Nephron progenitor cell (in vitro differentiated cells): Measurements from ENCODE around the gene NPB.

ENCODE experiments used
- DNase-seq: peaks from one replicate; pipeline ENCODE4 v3.0.0; 2021
- H3K27ac Mint-ChIP-seq: 2 replicates; pipeline ENCODE4 v1.8.0; 2021; ENCODE audit warnings: mild to moderate bottlenecking, moderate library complexity, mixed read lengths
- H3K27me3 Mint-ChIP-seq: 2 replicates; pipeline ENCODE4 v1.8.0; 2021; ENCODE audit warnings: mild to moderate bottlenecking, low read depth, mixed read lengths; ENCODE audit not compliant: poor library complexity
- H3K36me3 Mint-ChIP-seq: 2 replicates; pipeline ENCODE4 v1.8.0; 2021; ENCODE audit warnings: low read depth, mixed read lengths
- H3K4me1 Mint-ChIP-seq: 2 replicates; pipeline ENCODE4 v1.8.0; 2021; ENCODE audit warnings: mixed read lengths
- H3K4me3 Mint-ChIP-seq: 2 replicates; pipeline ENCODE4 v1.8.0; 2021; ENCODE audit warnings: mild to moderate bottlenecking, moderate library complexity, mixed read lengths
- H3K9me3 Mint-ChIP-seq: 2 replicates; pipeline ENCODE4 v1.8.0; 2021; ENCODE audit warnings: mild to moderate bottlenecking, moderate library complexity, mixed read lengths
- TF ChIP-seq, protein P1 (sequence below): fragments of 200-600 bp; sonication (generic); IDR thresholded peaks from 2 replicates; pipeline ENCODE4 v1.5.0; 2021; ENCODE audit warnings: antibody characterized with exemption

Gene NPB

DNA sequence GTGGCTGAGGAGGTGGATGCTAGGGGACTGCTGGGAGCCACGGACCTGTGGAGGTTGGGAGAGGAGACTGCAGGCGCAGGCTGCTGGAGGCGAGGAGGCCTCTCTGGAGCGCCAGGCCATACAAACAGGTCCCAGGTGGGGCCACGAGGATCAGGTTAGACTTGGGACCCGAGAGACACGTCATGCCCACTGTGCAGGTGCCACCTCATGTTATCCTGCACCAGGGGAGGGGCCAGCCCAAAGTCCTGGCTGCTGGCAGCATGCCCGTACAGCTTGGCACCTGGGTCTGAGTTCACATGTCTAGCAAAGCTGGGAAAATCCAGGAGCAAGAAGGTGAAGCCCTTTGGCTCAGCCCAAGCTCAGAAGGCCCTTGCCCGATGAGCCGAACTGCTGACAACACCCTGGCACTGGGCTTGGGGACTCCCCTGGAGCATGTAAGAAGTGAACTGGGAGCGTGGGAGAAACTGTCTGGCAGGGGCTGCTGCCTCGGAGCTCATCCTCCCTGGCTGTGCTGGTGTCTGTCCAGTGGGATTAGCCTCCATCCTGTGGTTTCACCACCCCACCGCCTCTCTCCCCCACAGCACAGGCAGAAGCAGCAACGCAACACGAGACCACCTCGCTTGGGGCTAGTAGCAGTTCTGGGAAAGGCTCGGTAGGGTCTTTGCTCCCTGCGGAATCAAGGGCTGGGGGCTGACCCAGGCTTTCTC is 36.2 kb upstream of the NPB start:
- H3K4me3 Mint-ChIP-seq, result no peak overlapping the region
- H3K4me1 Mint-ChIP-seq, result peaks cover 67% of the 10 kb centered on the region
- no peaks in the 10 kb centered on the region for H3K27me3 Mint-ChIP-seq
- H3K27ac Mint-ChIP-seq, result peak overlapping the region; percentile 74
- TF ChIP-seq, protein P1, sequence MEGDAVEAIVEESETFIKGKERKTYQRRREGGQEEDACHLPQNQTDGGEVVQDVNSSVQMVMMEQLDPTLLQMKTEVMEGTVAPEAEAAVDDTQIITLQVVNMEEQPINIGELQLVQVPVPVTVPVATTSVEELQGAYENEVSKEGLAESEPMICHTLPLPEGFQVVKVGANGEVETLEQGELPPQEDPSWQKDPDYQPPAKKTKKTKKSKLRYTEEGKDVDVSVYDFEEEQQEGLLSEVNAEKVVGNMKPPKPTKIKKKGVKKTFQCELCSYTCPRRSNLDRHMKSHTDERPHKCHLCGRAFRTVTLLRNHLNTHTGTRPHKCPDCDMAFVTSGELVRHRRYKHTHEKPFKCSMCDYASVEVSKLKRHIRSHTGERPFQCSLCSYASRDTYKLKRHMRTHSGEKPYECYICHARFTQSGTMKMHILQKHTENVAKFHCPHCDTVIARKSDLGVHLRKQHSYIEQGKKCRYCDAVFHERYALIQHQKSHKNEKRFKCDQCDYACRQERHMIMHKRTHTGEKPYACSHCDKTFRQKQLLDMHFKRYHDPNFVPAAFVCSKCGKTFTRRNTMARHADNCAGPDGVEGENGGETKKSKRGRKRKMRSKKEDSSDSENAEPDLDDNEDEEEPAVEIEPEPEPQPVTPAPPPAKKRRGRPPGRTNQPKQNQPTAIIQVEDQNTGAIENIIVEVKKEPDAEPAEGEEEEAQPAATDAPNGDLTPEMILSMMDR, result no peak
- peaks cover 12% of the 10 kb centered on the region for H3K36me3 Mint-ChIP-seq
- DNase-seq, result no peak
- no peaks in the 10 kb centered on the region for H3K9me3 Mint-ChIP-seq

- no peaks in the 10 kb centered on the region for H3K9me3 Mint-ChIP-seq
- no peak overlapping the region for H3K4me3 Mint-ChIP-seq
- DNase-seq, result no peak
- peaks cover 12% of the 10 kb centered on the region for H3K36me3 Mint-ChIP-seq
- TF ChIP-seq, protein P1, result no peak
- H3K4me1 Mint-ChIP-seq, result peaks cover 64% of the 10 kb centered on the region
- H3K27ac Mint-ChIP-seq, result peak overlapping the region; percentile 91
- H3K27me3 Mint-ChIP-seq, result no peaks in the 10 kb centered on the region
Measured at GRCh38 chr17:81866440-81867169, 35.4 kb upstream of the NPB start.

GRCh38 chr17:81867170-81867990 is 34.7 kb upstream of the NPB start:
- Mint-ChIP-seq H3K9me3 (no peaks in the 10 kb centered on the region), H3K27ac (peak overlapping the region; percentile 91), H3K4me3 (peak overlapping the region; percentile 23), H3K36me3 (peaks cover 12% of the 10 kb centered on the region), H3K4me1 (peaks cover 65% of the 10 kb centered on the region), H3K27me3 (no peaks in the 10 kb centered on the region)
- DNase-seq, result no peak
- TF ChIP-seq, protein P1, result no peak

DNA sequence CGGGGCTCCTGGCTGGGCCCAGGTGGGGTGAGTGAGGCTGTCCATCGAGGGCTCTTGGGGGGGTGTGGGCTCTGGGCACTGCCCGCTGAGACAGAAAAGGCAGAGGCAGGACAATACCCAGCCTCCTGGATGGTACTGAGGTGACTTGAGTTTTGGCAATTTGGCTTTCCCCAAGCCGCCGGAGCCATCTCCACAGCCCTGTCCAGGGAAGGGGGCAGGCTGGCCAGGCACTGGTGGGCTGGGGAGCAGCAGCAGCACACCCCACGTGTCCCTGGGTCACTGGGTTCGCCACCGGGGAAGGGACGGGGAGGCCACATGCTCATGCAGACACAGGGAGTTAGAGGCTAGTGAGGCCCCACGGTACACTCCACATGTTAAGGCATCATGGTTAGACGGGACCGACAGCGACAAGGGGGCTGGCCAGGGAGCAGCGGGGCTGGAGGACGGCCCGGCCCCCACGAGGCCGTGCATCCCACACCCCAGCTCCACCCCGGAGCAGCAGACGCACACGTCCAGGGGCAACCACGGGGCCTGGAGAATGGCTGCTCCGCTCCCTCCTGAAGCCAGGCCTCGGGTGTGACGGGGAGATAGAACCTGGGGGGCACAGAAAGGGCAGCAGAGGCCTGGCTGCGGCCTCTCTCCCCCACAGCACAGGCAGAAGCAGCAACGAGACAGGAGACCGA is 33.9 kb upstream of the NPB start:
- TF ChIP-seq, protein P1, result no peak
- H3K4me3 Mint-ChIP-seq, result no peak overlapping the region
- no peak for DNase-seq
- H3K4me1 Mint-ChIP-seq, result peaks cover 66% of the 10 kb centered on the region
- H3K27me3 Mint-ChIP-seq, result no peaks in the 10 kb centered on the region
- H3K27ac Mint-ChIP-seq, result no peak overlapping the region
- H3K36me3 Mint-ChIP-seq, result peaks cover 6% of the 10 kb centered on the region
- no peaks in the 10 kb centered on the region for H3K9me3 Mint-ChIP-seq

DNA sequence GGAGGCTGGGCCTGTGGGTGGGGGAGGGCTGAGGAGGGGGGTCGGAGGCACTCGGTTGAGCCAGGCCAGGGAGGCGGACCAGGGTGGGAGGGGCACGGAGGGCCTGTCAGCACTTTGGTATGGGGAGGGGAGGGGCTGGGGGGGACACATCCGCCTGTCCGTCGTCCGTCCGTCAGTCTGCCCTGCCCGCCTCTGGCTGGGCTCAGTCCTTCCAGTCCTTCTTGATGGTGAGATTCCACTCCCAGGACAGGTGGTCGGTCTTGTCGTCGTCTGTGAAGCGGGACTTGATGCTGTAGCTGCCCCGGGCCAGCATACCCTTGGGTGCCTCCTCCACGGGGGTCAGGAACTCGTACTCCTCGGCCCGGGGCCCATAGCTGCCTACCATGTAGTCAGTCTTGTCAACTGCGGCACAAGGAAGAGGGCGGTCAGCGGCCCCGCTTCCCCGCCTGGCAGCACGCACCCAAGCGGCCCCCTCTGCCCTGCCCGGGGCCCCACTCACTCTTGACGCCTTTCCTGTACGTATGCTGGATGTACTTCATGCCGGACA is 33.3 kb upstream of the NPB start:
- DNase-seq, result no peak
- Mint-ChIP-seq H3K4me1 (peaks cover 62% of the 10 kb centered on the region), H3K9me3 (no peaks in the 10 kb centered on the region), H3K4me3 (peak overlapping the region; percentile 85), H3K27ac (peak overlapping the region; percentile 87), H3K36me3 (peaks cover under 1% of the 10 kb centered on the region), H3K27me3 (no peaks in the 10 kb centered on the region)
- TF ChIP-seq, protein P1, result no peak
